ENCODE results near the gene ZNF611. TPM values are rescaled to one million over a fixed set of nuclear protein-coding genes. Genes with fewer than 3 reads are reported as not detected.
"Not testable (repeated sequence)": the region's sequence is repeated elsewhere in the genome, so short reads cannot be mapped to it uniquely, and the experiment has no call there.

The ZNF611 gene
- total RNA-seq, 1 experiment from 2014 or later: 21.1 TPM

- DNase-seq (ENCODE audit: low read depth): not testable (repeated sequence)
These were observed 53.6 kb downstream of the ZNF611 start for GRCh38 chr19:52681216-52681615.

GRCh38 chr19:52679598-52679997 lies 55.2 kb downstream of the ZNF611 start:
- no peak for DNase-seq (ENCODE audit: low read depth)

- not testable (repeated sequence) for DNase-seq (ENCODE audit: low read depth)
These were observed 59.6 kb downstream of the ZNF611 start for GRCh38 chr19:52675239-52675638.

- DNase-seq (ENCODE audit: low read depth): no peak
These were observed 61.8 kb downstream of the ZNF611 start for GRCh38 chr19:52673014-52673413.

GRCh38 chr19:52670046-52670445 lies 64.8 kb downstream of the ZNF611 start:
- DNase-seq (ENCODE audit: low read depth): no peak

- no peak for DNase-seq (ENCODE audit: low read depth)
These were observed 65.3 kb downstream of the ZNF611 start for GRCh38 chr19:52669586-52669985.

- no peak for DNase-seq (ENCODE audit: low read depth)
These were observed 66.9 kb downstream of the ZNF611 start for GRCh38 chr19:52667972-52668371.

GRCh38 chr19:52666506-52666905 lies 68.3 kb downstream of the ZNF611 start:
- no peak for DNase-seq (ENCODE audit: low read depth)

GRCh38 chr19:52665529-52665928 lies 69.3 kb downstream of the ZNF611 start:
- DNase-seq (ENCODE audit: low read depth): peak; percentile 71

GRCh38 chr19:52665027-52665426 lies 69.8 kb downstream of the ZNF611 start:
- no peak for DNase-seq (ENCODE audit: low read depth)

GRCh38 chr19:52664461-52664860 lies 70.4 kb downstream of the ZNF611 start:
- DNase-seq (ENCODE audit: low read depth): no peak

GRCh38 chr19:52662631-52663030 lies 72.2 kb downstream of the ZNF611 start:
- DNase-seq (ENCODE audit: low read depth): peak; percentile 71

GRCh38 chr19:52660981-52661380 lies 73.9 kb downstream of the ZNF611 start:
- peak; percentile 82 for DNase-seq (ENCODE audit: low read depth)

GRCh38 chr19:52659013-52659412 lies 75.8 kb downstream of the ZNF611 start:
- DNase-seq (ENCODE audit: low read depth): no peak

GRCh38 chr19:52658595-52658994 lies 76.2 kb downstream of the ZNF611 start:
- DNase-seq (ENCODE audit: low read depth): no peak

- no peak for DNase-seq (ENCODE audit: low read depth)
These were observed 81.7 kb downstream of the ZNF611 start for GRCh38 chr19:52653161-52653560.

Other genes with a start within 250 kb of the ZNF611 start
- 13.3 and 19.9 TPM in 2 replicates for gene ZNF808, start 207.4 kb downstream of the ZNF611 start, total RNA-seq (2014; rRNA removed; shearing (Covaris generic))
- gene ZNF701, start 164.8 kb downstream of the ZNF611 start, total RNA-seq (2014; rRNA removed; shearing (Covaris generic)): 5.2 and 13.4 TPM in 2 replicates
- gene ZNF83, start 96.7 kb downstream of the ZNF611 start, total RNA-seq (2014; rRNA removed; shearing (Covaris generic)): 27.1 and 54.4 TPM in 2 replicates
- gene ZNF600, start 51.7 kb upstream of the ZNF611 start, total RNA-seq (2014; rRNA removed; shearing (Covaris generic)): 7.4 and 7.6 TPM in 2 replicates
- gene ZNF28, start 86.6 kb upstream of the ZNF611 start, total RNA-seq (2014; rRNA removed; shearing (Covaris generic)): 26.6 and 30.6 TPM in 2 replicates
- 22.4 and 27.1 TPM in 2 replicates for gene ZNF468, start 122.6 kb upstream of the ZNF611 start, total RNA-seq (2014; rRNA removed; shearing (Covaris generic))
- gene ZNF320, start 162.6 kb upstream of the ZNF611 start, total RNA-seq (2014; rRNA removed; shearing (Covaris generic)): 4.8 and 11.9 TPM in 2 replicates
- gene ZNF888, start 188.4 kb upstream of the ZNF611 start, total RNA-seq (2014; rRNA removed; shearing (Covaris generic)): 7.8 and 8.1 TPM in 2 replicates
- gene ZNF816, start 227.8 kb upstream of the ZNF611 start, total RNA-seq (2014; rRNA removed; shearing (Covaris generic)): 14.9 and 42.1 TPM in 2 replicates